ENCODE measurements around the gene PRKCA. TPM values are rescaled to one million over a fixed set of nuclear protein-coding genes. Genes with fewer than 3 reads are reported as not detected.
A peak's percentile ranks its signal among the peaks of the same experiment; 100 is the strongest.
"Not testable (repeated sequence)": the region's sequence is repeated elsewhere in the genome, so short reads cannot be mapped to it uniquely, and the experiment has no call there.

PRKCA gene
- total RNA-seq, 4 donors from 2014 or later: 9.0 to 76.1 (median 15.1) TPM

DNA sequence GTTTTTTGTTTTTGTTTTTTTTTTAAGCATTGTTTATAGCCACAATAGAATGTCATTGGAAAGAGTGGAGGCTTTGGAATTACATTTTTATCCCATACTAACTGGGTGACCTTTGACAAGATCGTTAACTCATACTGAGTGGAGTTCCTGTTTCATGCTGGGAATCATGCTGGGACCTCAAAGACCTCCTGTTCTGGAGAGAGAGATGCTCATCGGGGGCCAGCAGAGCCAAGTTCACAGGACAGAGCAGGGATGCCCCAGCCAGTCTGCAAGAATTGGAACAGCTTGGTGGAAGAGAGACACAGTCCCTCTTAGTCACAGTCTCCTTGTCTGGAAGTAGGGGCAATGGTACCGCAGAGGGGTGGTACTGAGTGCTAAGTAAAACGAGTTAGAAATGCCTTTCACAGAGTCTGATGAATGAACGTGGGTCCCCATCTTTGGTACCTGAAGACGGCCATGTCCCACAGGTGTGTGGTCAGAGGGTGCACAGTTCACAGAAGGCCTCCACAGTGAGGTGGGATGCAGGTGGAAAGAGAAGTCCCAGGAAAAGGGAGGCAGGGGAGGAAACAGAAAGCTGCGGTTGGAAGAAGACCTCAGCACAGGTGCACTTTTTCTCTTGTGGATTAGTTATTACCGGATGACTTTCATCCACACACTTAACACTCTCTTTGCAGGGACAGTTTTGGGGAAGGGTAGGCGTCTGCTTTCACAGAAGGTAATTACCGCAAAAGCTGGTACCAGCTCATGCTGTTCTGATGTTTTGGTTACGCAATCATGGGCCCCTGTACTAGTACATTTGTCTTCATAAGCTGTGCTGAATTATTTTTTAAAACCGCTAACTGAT lies 147.8 kb downstream of the PRKCA start:
- intact Hi-C loops (cut with DNase I; ENCODE audit: low total_unique reads): no loop called here
- H3K4me1 ChIP-seq: no peaks in the 10 kb centered on the region
- no peak overlapping the region for H3K27ac ChIP-seq
- H3K36me3 ChIP-seq: no peaks in the 10 kb centered on the region
- DNase-seq: no peak
- TF ChIP-seq, protein P1, sequence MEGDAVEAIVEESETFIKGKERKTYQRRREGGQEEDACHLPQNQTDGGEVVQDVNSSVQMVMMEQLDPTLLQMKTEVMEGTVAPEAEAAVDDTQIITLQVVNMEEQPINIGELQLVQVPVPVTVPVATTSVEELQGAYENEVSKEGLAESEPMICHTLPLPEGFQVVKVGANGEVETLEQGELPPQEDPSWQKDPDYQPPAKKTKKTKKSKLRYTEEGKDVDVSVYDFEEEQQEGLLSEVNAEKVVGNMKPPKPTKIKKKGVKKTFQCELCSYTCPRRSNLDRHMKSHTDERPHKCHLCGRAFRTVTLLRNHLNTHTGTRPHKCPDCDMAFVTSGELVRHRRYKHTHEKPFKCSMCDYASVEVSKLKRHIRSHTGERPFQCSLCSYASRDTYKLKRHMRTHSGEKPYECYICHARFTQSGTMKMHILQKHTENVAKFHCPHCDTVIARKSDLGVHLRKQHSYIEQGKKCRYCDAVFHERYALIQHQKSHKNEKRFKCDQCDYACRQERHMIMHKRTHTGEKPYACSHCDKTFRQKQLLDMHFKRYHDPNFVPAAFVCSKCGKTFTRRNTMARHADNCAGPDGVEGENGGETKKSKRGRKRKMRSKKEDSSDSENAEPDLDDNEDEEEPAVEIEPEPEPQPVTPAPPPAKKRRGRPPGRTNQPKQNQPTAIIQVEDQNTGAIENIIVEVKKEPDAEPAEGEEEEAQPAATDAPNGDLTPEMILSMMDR (IDR thresholded peaks at IDR 0.05): no peak
- no peak for TF ChIP-seq POLR2A (IDR thresholded peaks at IDR 0.05)
- no peaks in the 10 kb centered on the region for H3K27me3 ChIP-seq
- H3K9me3 ChIP-seq: no peaks in the 10 kb centered on the region
- H3K4me3 ChIP-seq: no peak overlapping the region

DNA sequence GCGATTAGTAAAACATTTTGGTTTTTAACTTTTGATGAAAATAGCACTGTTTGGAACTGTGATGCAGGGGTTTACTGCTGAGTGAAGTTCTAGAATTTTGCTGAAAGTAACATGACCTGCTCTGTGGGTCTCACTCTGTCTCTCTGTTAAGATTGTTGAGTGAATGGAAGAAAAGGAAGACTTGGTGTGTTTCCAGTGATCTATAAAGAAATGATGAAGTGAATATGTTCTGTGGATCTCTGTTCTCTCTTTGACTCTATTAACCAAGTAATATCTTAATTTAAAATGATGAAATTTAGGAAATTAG lies 148.4 kb downstream of the PRKCA start:
- Histone ChIP-seq H3K27me3 (no peaks in the 10 kb centered on the region), H3K4me3 (no peak overlapping the region), H3K4me1 (no peaks in the 10 kb centered on the region), H3K27ac (no peak overlapping the region), H3K36me3 (no peaks in the 10 kb centered on the region), H3K9me3 (no peaks in the 10 kb centered on the region)
- intact Hi-C loops (cut with DNase I; ENCODE audit: low total_unique reads): no loop called here
- DNase-seq: no peak
- no peak for TF ChIP-seq POLR2A (IDR thresholded peaks at IDR 0.05)
- TF ChIP-seq, protein P1 (IDR thresholded peaks at IDR 0.05): no peak

DNA sequence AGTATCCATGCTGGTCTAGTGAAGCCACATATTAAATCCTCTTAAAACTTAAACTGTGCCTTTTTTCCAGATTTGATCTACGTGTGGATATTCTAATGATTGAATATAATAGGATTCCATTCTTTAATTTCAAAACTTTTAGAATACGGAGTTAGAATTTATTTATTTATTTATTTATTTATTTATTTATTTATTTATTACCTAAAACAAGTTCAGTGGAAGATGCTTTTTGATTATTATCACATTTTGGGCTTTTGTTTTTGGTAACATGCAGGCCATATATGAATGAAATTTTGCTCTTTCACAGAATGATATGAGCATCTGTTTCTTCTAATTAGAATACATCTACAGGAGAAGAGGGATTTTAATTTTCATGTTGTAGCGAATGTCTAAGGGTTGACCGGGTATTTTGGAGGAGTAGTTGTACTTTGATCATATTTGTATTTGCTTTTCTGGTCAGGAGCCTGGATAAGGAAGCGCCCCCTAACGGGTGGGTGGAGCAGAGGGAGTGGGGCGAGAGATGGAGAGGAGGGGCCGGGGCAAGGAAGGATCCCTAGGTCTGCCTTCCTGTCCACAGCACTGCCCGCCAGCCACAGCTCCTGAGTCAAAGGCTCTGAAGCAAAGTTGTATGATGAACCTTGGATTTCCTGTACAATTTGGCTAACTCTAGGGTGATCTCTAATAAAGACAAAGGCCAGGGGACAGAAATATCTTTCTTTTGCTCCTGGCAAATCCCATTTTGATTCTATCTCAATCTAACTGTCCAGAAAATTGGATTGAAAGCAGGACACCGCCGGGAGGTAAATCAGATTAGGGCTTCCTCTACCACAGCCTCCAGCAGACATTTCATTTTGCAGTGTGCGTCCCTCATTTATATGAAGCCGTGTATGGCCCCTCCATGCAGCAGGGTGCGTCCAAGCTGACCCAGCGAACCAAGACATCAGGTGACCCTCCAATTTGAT lies 149.1 kb downstream of the PRKCA start:
- H3K27me3 ChIP-seq: no peaks in the 10 kb centered on the region
- H3K36me3 ChIP-seq: no peaks in the 10 kb centered on the region
- H3K4me3 ChIP-seq: no peak overlapping the region
- intact Hi-C loops (cut with DNase I; ENCODE audit: low total_unique reads): no loop called here
- H3K27ac ChIP-seq: no peak overlapping the region
- TF ChIP-seq POLR2A (IDR thresholded peaks at IDR 0.05): no peak
- TF ChIP-seq, protein P1 (IDR thresholded peaks at IDR 0.05): no peak
- no peaks in the 10 kb centered on the region for H3K4me1 ChIP-seq
- DNase-seq: no peak
- H3K9me3 ChIP-seq: no peaks in the 10 kb centered on the region

DNA sequence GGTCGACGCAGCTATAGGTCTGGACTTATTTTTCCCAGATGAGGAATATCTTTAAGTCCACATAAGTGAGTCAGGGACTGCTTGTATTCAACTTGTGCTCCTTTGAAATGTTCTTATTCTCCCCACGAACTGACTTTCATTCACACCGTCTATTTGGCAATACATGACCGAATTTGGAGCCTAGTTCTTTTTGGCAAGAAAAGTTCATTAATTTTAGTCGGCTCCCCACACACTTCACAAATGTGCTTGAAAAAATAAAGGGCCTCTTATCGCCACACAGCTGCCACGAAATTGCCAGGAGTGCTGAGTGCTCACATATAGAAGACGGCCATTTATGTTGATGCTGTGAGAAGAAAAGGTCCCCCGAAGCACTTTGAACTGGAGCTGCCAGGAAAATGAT lies 152.6 kb downstream of the PRKCA start:
- H3K9me3 ChIP-seq: no peaks in the 10 kb centered on the region
- no peak for TF ChIP-seq POLR2A (IDR thresholded peaks at IDR 0.05)
- TF ChIP-seq, protein P1 (IDR thresholded peaks at IDR 0.05): no peak
- no peaks in the 10 kb centered on the region for H3K4me1 ChIP-seq
- no peak for DNase-seq
- H3K36me3 ChIP-seq: no peaks in the 10 kb centered on the region
- H3K27ac ChIP-seq: peak overlapping the region in 1 of 2 donors; percentile 50
- H3K4me3 ChIP-seq: no peak overlapping the region
- H3K27me3 ChIP-seq: no peaks in the 10 kb centered on the region
- intact Hi-C loops (cut with DNase I; ENCODE audit: low total_unique reads): no loop called here

DNA sequence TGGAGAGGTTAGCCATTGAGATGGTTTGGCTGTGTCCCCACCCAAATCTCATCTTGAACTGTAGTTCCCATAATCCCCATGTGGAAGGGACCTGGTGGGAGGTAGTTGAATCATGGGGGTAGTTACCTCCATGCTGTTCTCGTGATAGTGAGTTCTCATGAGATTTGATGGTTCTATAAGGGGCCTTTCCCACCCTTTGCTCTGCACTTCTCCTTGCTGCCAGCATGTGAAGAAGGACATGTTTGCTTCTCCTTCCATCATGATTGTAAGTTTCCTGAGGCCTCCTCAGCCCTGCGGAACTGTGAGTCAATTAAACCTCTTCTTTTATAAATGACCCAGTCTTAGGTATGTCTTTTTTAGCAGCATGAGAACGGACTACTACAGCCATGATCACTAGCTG lies 155.1 kb downstream of the PRKCA start:
- H3K4me1 ChIP-seq; H3K36me3 ChIP-seq; H3K9me3 ChIP-seq; intact Hi-C loops (cut with DNase I; ENCODE audit: low total_unique reads); H3K27me3 ChIP-seq; H3K4me3 ChIP-seq; DNase-seq: not testable (repeated sequence)
- peak overlapping the region in 1 of 2 donors; percentile 79 for H3K27ac ChIP-seq

Measured in uterus (tissue), 4 donors.